IPS-11a (cell line): ENCODE measurements around the gene CSMD2.

Experiments used
- H3K4me3 ChIP-seq: one replicate; pipeline ENCODE4 v1.5.1; 2013; ENCODE audit warnings: low read depth, low read length, control low read depth

CSMD2 gene

DNA sequence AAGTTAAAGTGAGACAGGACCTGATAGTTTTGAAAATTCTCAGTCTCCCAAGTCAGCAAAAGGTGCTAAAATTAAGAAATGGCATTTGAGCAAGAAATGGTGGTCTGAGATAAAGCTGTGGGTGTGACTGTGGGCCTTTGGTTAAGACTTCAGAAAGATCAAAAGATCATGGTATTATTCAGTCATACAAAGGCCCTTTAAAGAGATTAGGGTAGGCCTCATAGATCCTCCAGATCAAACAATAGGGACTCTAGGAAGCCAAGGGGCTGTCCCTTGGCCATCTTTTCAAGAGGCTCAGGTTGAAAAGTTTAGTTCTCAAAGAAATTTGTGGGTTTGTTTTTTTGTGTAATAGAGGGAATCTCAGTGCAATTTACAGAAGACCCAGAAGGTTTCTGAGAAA is 292.8 kb downstream of the CSMD2 start:
- H3K4me3 ChIP-seq: no peak overlapping the region

DNA sequence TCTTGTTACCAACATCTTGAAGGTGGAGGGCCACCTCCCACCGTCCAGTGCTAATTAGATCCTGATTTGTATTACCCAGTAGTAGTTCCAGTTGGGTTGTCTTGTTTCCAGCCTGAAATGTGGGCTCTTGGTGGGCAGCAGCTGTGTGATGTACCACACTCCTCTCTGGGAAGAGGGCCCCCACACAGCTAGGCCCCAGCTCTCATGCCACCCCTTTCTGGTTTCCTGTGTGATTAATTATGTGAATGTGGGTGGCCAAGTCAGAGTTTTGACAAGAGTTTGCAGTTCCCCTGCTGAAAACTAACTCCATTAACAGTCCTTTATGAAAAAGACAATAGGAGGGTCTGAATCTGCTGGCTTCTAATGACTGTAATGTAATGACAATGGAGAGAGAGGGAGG is 297.3 kb downstream of the CSMD2 start:
- H3K4me3 ChIP-seq: no peak overlapping the region

DNA sequence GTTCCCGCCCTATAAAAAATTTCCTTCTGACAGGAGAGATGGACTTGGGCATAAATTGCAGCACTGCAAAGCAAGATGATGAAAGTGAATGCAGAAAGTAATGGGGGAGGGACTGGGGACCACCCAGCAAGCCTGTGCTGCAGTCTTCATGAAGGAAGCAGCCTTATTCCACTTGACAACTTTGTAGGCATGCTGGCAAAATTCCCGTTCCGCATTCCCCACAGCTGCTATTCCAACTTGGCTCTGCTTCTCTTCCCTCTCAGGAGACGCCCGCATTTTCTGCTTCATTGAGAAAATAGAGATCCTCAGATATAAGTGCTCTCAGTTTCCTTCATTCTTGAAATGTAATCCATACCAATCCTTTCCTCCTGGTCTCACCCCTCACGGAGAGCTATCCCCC is 298.7 kb downstream of the CSMD2 start:
- no peak overlapping the region for H3K4me3 ChIP-seq

DNA sequence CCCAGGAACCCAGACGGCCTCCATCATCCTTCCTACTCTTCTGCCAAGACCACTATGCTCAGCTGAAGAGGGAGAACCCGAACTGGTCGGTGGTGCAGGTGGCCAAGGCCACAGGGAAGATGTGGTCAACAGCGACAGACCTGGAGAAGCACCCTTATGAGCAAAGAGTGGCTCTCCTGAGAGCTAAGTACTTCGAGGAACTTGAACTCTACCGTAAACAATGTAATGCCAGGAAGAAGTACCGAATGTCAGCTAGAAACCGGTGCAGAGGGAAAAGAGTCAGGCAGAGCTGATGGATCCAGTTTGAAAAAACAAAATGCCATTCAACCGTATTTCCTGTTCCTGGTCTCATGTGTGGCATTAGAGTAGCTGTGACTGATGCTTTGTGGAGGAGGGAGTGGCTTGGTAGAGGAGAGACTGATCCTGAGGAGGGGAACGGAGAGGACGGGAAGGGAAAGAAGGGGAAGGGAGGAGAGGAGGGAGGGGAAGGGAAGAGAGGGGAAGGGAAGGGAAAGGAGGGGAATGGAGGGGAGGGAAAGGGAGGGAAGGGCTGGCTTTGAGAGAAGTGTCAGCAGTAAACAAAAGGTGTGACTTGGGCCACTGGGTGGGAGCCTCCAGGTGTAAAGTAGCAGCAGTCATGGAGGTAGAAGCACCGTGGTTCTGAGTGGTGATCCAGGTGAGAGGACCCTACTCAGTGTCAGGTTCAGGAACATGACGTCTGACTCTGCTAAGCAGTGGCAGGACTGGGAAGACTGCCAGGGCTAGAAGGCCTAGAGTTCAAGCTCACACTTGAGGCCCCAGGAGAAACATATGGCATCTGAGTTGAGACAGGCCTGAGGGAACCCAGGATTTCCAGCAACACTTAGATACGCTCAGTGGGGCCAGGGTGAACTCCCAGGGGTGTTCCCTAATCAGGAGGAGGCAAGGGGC is 300.3 kb downstream of the CSMD2 start:
- H3K4me3 ChIP-seq: no peak overlapping the region

DNA sequence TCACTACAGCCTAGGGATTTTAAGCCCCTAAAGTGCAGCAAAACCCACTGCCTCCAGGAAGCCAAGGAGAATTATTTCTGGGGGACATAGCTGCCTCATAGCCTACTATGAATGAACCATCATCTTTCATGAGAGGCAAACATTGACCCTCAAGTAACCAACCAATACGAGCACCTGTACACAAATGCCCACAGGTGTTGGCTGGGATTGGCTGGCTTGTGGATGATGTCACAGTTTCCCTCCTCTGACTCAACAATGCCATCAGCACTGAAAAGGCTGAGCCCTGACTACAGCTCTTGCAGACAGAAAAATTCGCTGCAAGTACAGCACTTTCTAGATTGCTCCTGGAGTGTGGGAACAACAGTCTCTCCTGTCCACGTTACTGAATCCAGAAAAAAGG is 301.3 kb downstream of the CSMD2 start, which contains the start of gene HMGB4:
Gene HMGB4, plus strand, starts transcription at position 301 of the 400 bp plus-strand sequence. CDS start 113 bp downstream, outside the sequence.
- no peak within 1 kb of the TSS for H3K4me3 ChIP-seq

DNA sequence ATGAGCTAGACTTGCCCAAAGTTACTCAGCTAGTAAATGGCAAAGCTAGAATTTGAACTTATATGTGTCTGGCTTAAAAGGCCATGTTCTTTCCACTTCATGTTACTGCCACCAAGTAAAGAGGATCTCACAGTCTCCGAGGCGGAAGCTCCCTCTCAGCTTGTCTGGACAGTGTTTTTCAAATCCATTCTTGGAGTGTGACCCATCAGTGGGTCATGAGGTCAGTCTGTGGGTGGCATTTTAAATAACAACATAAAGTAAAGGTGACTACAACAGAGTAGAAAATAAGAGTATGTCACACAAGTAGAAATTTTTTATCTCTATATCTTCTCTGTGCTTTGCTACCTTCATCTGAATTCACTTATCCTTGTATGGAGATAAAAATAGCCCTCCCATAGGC is 304.4 kb downstream of the CSMD2 start:
- H3K4me3 ChIP-seq: no peak overlapping the region

DNA sequence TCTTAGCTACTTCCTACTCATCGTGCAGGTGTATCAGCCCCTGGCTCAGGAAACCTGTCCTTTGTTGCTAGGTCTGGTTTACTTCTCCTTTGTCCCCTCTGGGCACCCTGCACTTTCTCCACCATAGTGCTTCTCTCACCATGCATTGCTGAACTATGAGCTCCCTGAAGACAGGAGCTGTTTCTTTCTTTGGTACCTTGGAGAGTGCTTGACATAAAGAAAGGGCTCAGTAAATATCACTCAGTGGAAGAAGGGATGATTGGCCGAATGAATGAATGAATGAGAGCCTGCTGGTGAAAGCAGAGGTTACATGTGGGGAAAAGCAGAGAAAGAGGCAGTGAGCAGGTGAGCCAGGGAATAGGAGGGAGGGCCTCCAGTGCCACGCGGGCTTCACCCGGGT is 310.9 kb downstream of the CSMD2 start:
- no peak overlapping the region for H3K4me3 ChIP-seq

DNA sequence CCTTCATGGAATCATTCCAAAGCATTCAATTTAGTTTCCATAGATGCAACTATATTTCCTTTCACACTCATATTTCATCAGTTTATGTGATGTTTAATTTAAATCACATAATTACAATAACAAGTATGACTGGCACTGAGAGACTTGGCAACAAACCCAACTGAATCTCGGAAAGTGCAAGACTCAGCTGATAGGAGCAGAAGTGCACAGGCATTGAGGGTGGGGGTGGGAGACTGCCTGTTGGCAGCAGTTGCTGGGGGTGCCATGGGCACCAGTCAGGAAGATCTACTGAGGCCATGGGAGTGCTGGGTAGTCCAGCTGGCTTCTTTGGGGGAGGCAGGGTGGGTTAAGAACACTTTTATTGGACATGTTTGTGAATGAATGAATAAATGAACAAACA is 311.6 kb downstream of the CSMD2 start:
- no peak overlapping the region for H3K4me3 ChIP-seq

DNA sequence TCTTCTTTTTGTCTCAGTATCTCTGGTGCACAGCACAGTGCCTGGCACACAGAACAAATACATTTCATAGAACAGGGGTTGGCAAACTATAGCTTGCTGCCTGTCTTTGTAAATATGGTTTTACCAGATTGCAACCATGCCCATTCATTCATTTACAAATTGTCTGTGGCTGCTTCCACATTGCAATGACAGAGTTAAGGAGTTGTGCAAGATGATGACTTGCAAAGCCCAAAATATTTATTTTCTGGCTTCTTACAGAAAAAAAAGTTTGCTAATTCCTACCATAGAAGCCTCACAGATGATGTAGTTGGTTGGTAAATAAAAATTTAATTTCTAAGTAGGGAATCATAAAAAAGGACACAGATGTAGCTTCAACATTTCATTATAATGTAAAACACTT is 312.3 kb downstream of the CSMD2 start:
- H3K4me3 ChIP-seq: no peak overlapping the region

DNA sequence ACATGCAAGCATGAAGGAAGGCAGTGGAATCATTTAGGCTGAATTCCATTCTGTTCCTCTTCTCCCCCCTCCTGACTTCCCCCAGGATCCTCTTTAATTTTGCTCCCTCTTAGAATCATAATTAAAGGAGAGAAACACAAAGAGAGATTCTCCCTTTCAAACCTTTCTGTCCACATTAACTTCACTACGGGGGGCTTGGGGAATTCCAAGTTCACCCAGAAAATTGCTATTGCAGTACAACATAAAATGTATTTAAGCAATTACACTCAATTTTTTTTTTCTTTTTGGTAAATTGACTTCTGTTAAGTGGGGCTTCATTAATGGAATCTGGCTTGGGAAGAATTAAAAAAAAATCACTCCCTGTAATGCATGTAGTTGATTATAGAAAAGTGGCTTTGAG is 314.5 kb downstream of the CSMD2 start:
- no peak overlapping the region for H3K4me3 ChIP-seq

DNA sequence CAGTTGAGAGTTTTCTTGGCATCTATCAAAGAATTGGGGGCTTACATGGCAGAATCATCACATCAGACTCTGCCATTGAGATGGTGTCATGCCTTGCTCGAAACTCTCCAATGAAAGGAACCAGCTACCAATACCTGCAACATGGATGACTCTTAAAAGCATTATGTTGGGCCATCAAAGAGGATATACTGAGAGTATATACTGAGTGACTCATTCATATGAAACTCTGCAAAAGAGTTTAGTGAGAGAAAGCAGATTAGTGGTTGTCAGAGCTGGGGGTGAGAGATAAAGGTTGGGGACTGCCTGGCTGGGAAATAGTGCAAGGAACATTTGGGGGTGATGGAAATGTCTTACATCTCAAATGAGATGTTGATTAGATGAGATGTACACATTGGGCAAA is 315.8 kb downstream of the CSMD2 start:
- H3K4me3 ChIP-seq: no peak overlapping the region

DNA sequence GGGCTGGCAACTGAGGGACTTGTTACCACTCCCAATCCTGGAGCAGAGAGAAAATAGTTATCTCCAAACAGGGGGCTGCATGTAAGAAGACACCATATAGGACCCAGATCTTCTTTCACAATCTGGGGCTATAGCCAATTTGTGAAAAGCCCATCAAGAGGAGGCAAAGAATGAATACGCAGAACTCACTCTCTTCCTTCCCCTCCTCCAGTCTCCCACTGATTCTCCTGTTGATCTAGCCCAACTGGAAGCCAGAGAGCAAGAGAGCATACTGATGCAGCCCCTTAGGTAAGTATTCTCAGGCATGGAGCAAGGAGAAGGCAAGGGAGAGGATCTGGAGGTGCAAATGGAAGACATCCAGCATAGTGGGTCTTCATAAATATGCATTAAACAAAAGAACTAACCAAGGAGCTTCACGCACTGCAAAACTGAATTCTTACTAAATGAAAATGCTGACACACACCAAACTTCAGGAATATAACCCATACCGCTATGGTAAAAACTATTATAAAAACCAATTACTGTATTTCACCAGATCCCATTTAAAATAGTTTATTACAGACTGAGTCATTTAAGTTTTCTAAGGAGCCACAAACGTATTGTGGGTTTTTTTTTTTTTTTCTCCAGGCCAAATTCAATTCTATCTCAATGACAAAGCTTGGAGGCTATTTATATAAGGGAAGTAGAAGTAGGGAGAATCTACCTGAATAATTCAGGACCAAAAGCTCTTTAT is 316.7 kb downstream of the CSMD2 start:
- no peak overlapping the region for H3K4me3 ChIP-seq

DNA sequence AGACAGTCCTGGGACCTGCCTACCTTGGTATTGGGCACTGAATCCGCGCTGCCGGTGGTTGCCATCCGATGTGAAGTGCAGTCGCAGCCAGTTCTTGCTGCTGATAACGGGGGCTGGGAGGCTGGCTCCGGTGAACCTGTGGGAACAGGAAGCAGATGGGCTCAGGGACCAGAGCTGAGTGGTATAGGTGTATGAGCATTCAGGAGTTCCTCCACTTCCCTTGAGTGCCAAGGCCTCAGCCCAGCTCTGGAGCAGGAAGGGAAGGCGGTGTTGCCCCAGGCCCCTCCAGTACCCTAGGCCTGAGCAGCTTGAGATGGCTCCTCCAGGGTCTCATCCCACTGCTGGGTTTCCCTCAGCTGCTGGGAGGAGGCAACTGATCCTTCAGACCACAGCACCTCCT is 318.2 kb downstream of the CSMD2 start:
- no peak overlapping the region for H3K4me3 ChIP-seq

DNA sequence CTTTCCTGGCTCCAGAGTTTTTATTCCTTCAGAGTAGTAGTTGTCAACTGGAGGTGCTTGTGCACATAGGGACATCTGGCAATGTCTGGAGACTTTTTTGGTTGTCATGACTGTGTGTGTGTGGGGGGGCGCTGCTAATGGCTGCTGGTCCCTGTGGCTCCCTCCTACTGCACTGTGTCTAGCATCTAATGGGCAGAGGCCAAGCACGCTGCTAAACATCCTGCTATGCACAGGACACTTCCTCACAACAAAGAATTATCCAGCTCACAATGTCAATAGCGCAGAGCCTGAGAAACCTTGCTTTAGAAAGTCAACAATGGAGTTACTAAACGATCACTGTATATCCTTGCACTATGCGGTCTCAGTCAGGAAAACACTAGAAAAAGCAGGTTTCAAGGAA is 320.9 kb downstream of the CSMD2 start:
- H3K4me3 ChIP-seq: no peak overlapping the region

DNA sequence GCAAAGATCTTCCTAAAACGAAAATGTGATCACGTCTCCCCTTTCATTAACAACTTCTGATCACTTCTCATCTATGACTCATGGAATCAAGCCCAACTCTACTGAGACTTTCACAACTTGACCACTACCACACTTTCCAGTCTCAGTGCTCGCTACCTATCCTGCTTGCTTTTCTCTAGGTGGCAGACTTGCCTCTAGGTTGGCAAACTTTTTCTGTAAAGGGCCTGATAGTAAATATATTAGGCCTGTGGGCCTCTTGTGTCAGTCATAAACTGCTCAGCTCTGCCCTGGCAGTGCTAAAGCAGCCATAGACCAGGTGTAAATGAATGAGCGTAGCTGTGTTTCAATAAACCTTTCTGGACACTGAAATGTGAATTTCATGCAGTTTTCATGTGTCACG is 322.7 kb downstream of the CSMD2 start:
- no peak overlapping the region for H3K4me3 ChIP-seq

DNA sequence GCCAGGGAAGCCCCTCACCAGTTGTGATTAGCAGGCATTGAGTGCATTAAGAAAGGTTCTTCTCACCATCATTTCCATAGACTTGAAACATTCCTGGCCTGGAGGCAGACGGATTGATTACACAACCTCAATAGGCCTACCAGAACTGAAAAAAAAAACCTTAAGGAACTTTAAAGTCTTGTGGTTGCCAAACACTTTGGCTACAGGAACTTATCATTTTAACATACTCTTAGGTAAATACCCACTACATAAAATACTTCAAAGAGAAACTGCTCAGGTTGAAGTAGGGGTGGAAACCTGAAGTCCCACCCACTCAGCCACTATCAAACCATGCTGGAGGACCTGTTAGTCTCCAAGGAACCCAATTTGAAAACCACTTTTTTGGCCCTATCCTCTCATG is 323.5 kb downstream of the CSMD2 start:
- no peak overlapping the region for H3K4me3 ChIP-seq

DNA sequence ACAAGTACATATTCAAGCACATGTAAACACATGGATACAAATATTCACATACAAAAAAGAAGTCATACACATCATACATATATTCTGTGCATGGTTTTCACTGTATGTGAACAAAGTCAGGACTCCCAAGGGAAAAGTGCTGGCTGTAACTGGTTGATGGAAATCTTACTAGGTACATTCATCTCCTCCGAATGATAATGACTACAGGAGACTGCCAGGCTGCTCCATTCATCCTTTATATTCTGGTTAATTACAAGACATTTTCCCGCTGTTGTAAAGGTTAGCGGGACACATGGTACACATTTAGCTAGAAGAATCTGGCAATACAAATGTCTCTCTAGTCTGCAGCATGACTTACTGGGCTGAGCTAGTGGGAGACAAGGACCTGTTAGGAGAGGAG is 327.4 kb downstream of the CSMD2 start:
- no peak overlapping the region for H3K4me3 ChIP-seq

DNA sequence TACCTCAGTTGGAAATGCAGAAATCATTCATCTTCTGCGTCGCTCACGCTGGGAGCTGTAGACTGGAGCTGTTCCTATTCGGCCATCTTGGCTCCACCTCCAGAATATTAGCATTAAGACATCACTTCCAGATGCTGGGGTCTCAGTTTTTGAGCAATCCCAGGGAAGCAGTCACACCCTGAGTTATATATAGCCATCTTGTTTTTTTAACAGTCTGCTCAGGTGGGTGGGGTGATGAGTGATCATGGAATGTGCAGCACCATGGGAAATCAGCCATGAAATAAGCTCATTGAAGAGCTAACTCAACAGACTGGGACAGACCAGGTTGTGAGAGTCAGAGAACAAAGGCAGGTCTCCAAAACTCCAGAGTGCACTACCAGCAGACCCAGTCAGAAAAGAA is 328.1 kb downstream of the CSMD2 start:
- H3K4me3 ChIP-seq: no peak overlapping the region

DNA sequence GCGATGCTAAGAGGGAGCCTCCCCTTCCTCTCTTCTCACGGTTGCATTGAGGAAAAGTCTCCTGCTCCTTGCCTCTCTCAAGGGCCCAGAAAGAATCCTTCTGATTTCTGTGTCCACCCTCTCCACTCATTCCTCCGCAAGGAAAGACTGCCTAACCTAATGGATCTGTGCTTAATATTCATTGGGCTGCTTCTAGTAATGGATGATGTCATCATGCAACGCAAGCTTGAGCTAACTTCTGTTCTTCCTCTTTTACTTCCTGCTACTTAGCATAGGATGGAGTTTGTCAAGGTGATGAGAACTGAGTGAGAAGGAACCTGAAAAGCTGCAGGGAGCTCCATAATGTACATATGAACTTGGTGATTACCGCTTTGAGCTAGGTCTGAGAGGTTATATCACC is 336.4 kb downstream of the CSMD2 start:
- H3K4me3 ChIP-seq: no peak overlapping the region

DNA sequence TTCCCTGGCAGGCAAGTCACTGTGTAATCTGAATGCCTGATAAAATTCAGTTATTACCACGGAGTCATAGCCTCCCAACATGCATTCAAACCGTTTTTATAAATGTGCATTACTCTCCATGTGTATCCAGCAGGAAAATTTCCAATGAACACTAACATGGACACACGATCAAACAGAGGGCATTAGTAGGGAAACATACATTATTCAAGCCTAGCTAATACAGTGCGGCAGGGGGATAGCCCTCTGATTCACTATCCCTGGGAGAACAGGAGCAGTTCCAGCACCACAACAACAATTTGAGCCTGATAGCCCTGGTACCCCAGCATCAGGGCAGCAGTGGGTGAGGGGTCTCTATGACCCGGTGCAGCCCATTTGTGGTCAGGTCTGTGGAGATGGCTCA is 337.0 kb downstream of the CSMD2 start:
- H3K4me3 ChIP-seq: no peak overlapping the region

DNA sequence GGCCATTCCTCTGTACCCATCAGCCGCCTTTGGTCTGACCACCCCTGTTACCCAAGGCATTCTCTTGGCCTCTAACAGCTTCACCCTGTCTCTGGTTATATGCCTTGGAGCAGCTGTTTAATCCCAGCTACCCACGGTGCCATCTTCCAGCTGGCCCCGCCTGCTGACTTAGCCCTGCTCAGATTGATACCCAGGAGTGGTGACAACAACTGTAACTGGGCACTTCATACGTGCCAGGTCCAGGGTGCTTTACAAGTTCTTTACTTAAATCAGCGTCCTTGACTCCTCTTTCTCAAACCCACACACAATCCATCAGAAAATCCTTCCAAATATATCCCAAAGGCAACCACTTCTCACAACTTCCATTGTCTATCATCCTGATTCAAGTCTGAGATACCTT is 338.3 kb downstream of the CSMD2 start:
- H3K4me3 ChIP-seq: no peak overlapping the region

DNA sequence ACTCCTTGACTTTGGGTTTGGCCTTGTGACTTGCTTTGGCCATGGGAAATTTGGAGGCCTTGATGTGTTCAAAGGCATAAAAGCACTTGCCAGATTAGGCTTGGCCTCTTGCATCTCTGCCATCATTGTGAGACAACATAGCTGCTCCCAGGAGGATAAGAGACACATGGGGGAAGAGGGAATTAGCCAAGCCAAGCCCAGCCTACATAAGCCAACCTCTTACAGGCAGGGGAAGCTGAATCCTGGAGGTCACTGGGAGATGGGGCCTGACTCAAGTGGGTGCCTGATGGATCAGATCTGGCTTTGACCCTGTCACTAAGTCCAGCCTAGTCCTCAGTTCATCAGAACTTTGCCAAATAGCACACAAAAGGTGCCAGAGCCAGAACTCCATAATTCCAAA is 338.7 kb downstream of the CSMD2 start:
- no peak overlapping the region for H3K4me3 ChIP-seq
